ENCODE data around the gene ACMSD.
"Not testable (repeated sequence)": the region's sequence is repeated elsewhere in the genome, so short reads cannot be mapped to it uniquely, and the experiment has no call there.

Gene ACMSD

GRCh38 chr2:134847582-134847981 is 9.2 kb downstream of the ACMSD start:
- not testable (repeated sequence) for DNase-seq (ENCODE audit: extremely low read depth in 1 of 2, low read depth in 1 of 2)

DNA sequence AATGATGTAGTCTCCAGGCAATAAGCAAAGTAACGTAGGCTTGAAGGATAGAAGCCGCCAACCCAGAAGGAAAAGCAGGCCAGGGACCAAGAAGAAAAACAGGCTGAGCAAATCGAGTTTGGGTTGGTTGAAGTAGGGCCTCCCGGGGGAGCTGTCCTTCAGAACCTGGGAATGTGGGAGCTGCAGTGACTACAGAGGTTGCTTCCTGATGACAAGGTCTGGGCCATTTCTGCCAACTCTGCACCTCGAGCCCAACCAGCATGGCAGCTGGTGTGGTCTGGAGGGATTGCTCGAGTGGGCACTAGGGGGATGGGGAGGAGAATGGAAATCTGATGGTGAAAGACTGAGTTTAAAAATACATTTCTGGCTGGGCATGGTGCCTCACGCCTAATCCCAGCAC is 14.1 kb downstream of the ACMSD start:
- DNase-seq (ENCODE audit: extremely low read depth in 1 of 2, low read depth in 1 of 2) = no peak

DNA sequence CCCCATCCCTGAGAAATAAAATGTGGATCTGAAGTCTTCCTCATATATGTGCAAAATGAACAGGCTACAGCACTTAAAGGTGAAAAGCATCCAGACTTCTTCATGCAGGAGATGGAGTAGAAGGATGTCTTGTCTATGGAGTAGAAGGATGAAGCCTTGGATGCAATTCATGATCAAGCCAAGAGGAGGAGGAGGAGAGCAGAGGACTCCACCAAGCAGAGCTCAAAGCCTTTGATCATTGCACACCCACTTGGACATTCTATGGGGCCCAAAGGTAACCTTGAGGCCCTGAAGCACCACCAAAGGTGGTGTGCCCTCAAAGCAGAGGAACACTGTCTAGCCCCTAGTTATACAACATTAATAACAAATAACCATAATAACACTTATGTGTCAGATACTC is 17.3 kb downstream of the ACMSD start:
- DNase-seq (ENCODE audit: extremely low read depth in 1 of 2, low read depth in 1 of 2) = no peak

GRCh38 chr2:134858245-134858644 is 19.8 kb downstream of the ACMSD start:
- no peak for DNase-seq (ENCODE audit: extremely low read depth in 1 of 2, low read depth in 1 of 2)

DNA sequence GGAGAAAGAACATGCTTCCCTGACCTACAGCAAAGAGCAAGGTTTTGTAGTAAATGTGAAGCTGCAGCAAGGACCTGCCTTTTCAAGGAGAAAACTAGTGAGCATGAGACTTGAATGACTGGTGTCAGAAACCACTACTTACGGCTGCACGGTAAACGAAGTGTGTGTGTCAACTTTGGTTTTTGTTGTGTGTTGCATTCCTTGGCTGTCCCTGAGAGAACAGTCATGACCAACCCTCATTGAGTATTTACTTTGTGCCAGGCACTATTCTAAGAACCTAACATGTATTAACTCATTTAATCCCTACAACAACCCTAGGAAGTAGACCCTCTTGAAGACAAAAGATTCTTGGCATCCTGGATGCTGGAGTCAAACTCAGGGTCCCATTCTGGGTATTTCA is 22.8 kb downstream of the ACMSD start:
- DNase-seq (ENCODE audit: extremely low read depth in 1 of 2, low read depth in 1 of 2) = no peak

DNA sequence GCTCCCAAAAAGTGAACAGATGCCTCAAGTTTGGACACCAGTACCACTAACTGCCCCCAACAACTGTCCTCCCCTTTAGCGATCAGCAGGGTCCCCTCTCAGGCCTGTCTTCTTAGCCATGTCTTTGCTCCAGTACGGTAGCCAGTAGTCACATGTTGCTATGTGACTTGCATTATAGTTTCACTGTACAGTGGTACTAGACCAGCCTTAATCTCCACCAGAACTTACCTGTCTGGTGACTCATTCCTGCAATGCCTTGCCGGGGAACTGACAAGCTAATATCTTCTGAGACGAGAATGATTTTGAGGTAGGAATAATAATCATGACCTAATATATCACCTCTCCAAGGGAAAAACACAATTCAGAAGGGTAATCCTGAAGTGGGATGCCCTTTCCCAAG is 23.7 kb downstream of the ACMSD start:
- DNase-seq (ENCODE audit: extremely low read depth in 1 of 2, low read depth in 1 of 2) = no peak

GRCh38 chr2:134862674-134863073 is 24.3 kb downstream of the ACMSD start:
- no peak for DNase-seq (ENCODE audit: extremely low read depth in 1 of 2, low read depth in 1 of 2)

- DNase-seq (ENCODE audit: extremely low read depth in 1 of 2, low read depth in 1 of 2) = no peak
Observed at GRCh38 chr2:134863446-134863845, 25.0 kb downstream of the ACMSD start.

DNA sequence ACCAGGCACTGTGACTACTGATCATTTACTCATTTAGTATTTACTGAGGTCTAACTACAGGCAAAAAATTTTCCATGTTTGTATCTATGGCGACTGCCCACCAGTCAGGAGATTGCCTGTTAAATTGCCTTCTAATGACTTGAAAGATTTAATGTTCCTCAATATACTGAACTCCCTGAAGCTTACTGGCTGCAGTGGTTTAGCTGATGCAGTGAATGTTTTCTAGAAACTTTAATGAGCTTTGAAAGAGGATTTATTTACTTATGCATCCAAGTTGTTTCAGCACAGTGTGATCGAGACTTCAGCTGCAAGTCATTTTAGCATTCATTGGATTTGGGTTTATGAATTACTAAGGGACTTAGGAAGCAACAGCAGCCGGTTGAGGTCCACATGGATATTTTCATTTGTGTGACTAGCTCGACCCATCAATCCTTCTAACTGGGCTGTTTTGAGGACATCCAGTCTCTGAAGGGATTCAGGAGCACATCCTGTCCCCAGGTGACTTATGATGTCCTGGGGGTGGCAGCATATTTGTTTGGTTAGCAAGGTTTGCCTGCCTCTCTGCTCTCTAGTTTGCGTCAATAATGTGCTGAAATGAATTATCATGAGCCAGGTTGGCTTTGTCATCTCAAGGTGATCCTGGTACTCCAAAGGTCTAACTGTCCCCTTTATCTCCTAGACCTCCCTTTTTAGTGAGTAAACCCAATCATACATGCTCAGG is 26.8 kb downstream of the ACMSD start:
- no peak for DNase-seq (ENCODE audit: extremely low read depth in 1 of 2, low read depth in 1 of 2)

- no peak for DNase-seq (ENCODE audit: extremely low read depth in 1 of 2, low read depth in 1 of 2)
Observed at GRCh38 chr2:134866498-134867099, 28.2 kb downstream of the ACMSD start.

GRCh38 chr2:134869946-134870736 is 31.7 kb downstream of the ACMSD start:
- no peak for DNase-seq (ENCODE audit: extremely low read depth in 1 of 2, low read depth in 1 of 2)

- DNase-seq (ENCODE audit: extremely low read depth in 1 of 2, low read depth in 1 of 2) = no peak
Observed at GRCh38 chr2:134873152-134873551, 34.7 kb downstream of the ACMSD start.

- no peak for DNase-seq (ENCODE audit: extremely low read depth in 1 of 2, low read depth in 1 of 2)
Observed at GRCh38 chr2:134875309-134875708, 36.9 kb downstream of the ACMSD start.

GRCh38 chr2:134882773-134883172 is 44.4 kb downstream of the ACMSD start:
- DNase-seq (ENCODE audit: extremely low read depth in 1 of 2, low read depth in 1 of 2) = no peak

DNA sequence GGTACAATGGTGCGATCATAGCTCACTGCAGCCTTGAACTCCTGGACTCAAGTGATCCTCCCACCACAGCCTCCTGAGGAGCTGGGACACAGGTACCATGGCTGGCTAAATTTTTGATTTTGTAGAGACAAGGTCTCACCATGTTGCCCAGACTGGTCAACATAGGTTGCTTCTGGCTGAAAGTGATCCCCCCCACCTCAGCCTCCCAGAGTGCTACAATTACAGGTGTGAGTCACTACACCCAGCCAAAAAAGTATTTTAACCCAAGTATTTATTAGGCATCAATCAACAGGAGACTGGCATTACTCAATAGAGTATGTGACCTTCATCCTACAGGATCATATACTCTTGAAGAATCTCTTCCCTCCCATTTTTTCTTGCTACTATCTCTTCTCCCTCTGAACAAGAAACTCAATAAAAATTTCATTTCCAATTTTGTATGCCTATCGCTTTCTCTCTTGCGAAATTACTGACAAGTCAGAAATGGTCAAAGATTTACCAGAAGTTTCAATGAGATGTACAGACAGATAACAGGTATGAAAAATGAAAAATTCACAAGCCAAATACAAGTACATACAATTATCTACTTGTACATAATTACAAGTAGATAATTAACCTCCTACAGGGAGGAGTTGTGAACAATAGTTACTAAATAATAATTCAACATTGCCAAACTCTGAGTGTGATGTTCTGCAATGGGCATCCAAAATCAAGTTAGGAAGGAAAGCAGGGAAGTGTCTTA is 45.3 kb downstream of the ACMSD start:
- no peak for DNase-seq (ENCODE audit: extremely low read depth in 1 of 2, low read depth in 1 of 2)

GRCh38 chr2:134884435-134884834 is 46.0 kb downstream of the ACMSD start:
- DNase-seq (ENCODE audit: extremely low read depth in 1 of 2, low read depth in 1 of 2) = no peak

GRCh38 chr2:134892282-134893035 is 54.0 kb downstream of the ACMSD start:
- DNase-seq (ENCODE audit: extremely low read depth in 1 of 2, low read depth in 1 of 2) = no peak

- DNase-seq (ENCODE audit: extremely low read depth in 1 of 2, low read depth in 1 of 2) = no peak
Observed at GRCh38 chr2:134897932-134898331, 59.5 kb downstream of the ACMSD start.

DNA sequence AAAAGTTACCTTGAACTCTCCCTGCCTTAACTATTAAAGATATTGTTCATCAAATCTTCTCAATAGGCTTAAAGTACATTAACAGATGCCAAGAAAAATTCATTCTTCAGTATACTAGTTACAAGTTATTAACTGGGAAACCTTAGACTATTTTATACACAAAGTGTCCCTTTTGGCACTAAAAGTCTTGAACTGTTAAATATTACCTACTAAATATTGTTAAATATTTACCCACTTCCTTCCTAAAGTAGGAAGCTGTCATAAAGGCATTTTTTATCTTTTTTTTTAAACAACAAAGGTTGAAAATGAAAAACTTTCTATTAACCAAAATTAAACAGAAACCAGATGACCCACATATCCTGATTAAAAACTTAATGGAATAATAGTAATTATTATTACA is 60.8 kb downstream of the ACMSD start:
- DNase-seq (ENCODE audit: extremely low read depth in 1 of 2, low read depth in 1 of 2) = no peak

GRCh38 chr2:134900151-134900550 is 61.7 kb downstream of the ACMSD start:
- DNase-seq (ENCODE audit: extremely low read depth in 1 of 2, low read depth in 1 of 2) = no peak

- not testable (repeated sequence) for DNase-seq (ENCODE audit: extremely low read depth in 1 of 2, low read depth in 1 of 2)
Observed at GRCh38 chr2:134903701-134904100, 65.3 kb downstream of the ACMSD start.
